Keratinocyte (primary cell): Measurements from ENCODE around the gene HSD17B14. TPM values are rescaled to one million over a fixed set of nuclear protein-coding genes. Genes with fewer than 3 reads are reported as not detected.

Source experiments
- DNase-seq: peaks from one replicate; pipeline ENCODE4 v3.0.0-alpha.2; 2011; ENCODE audit warnings: low read depth, missing footprints, low spot score
- FAIRE-seq: peaks from 2 replicates; lab custom pipeline; 2011; peaks lifted over from hg19 to GRCh38; lab: Jason Lieb, UNC
- H2AFZ ChIP-seq: 2 replicates; pipeline ENCODE4 v1.6.0; 2012; ENCODE audit warnings: low read length, control low read depth, inconsistent platforms; ENCODE audit not compliant: control insufficient read depth
- H3K27ac ChIP-seq: 2 replicates; pipeline ENCODE4 v1.5.1; 2011; ENCODE audit warnings: low read length; ENCODE audit not compliant: control insufficient read depth, insufficient read depth
- H3K27me3 ChIP-seq: 3 replicates; pipeline ENCODE4 v1.6.0; 2011; ENCODE audit warnings: low read length; ENCODE audit not compliant: control insufficient read depth, insufficient read depth; ENCODE audit errors: extremely low read depth
- H3K36me3 ChIP-seq, 2 experiments: 2 replicates in 1 of 2; 3 replicates in 1 of 2; pipeline ENCODE4 v1.5.1; 2011; ENCODE audit warnings: low read length in 2 of 2, mild to moderate bottlenecking in 1 of 2; ENCODE audit not compliant: control insufficient read depth in 2 of 2, insufficient read depth in 2 of 2; ENCODE audit errors: extremely low read depth in 1 of 2
- H3K4me1 ChIP-seq: 3 replicates; pipeline ENCODE4 v1.5.1; 2011; ENCODE audit warnings: low read length; ENCODE audit not compliant: control insufficient read depth, insufficient read depth; ENCODE audit errors: extremely low read depth
- H3K4me2 ChIP-seq: 3 replicates; pipeline ENCODE4 v1.6.0; 2011; ENCODE audit warnings: low read depth, low read length; ENCODE audit not compliant: control insufficient read depth, insufficient read depth; ENCODE audit errors: extremely low read depth
- H3K4me3 ChIP-seq, 3 experiments: fragments of 200-600 bp in 1 of 3; sonication (generic) in 1 of 3; 2 replicates in 2 of 3; 3 replicates in 1 of 3; pipeline ENCODE4 v1.5.1; 2011 to 2016; ENCODE audit warnings: low read length in 3 of 3, mild to moderate bottlenecking in 3 of 3, control low read depth in 2 of 3, inconsistent platforms in 1 of 3, low read depth in 1 of 3, mixed read lengths in 1 of 3, mixed run types in 1 of 3, moderate library complexity in 1 of 3; ENCODE audit not compliant: control insufficient read depth in 2 of 3, insufficient read depth in 2 of 3; ENCODE audit errors: extremely low read depth in 1 of 3
- H3K79me2 ChIP-seq: 2 replicates; pipeline ENCODE4 v1.6.0; 2012; ENCODE audit warnings: low read length; ENCODE audit not compliant: control insufficient read depth, insufficient read depth
- H3K9ac ChIP-seq: 3 replicates; pipeline ENCODE4 v1.6.0; 2011; ENCODE audit warnings: low read length; ENCODE audit not compliant: control insufficient read depth, insufficient read depth; ENCODE audit errors: extremely low read depth
- H3K9me1 ChIP-seq: 3 replicates; pipeline ENCODE4 v1.6.0; 2011; ENCODE audit warnings: low read length; ENCODE audit not compliant: control insufficient read depth, insufficient read depth; ENCODE audit errors: extremely low read depth
- H3K9me3 ChIP-seq: 2 replicates; pipeline ENCODE4 v1.5.1; 2012; ENCODE audit warnings: low read depth, low read length; ENCODE audit not compliant: control insufficient read depth
- H4K20me1 ChIP-seq: 3 replicates; pipeline ENCODE4 v1.6.0; 2011; ENCODE audit warnings: low read length; ENCODE audit not compliant: control insufficient read depth, insufficient read depth; ENCODE audit errors: extremely low read depth
- CTCF ChIP-seq, 3 experiments: IDR thresholded peaks in 1 of 3; conservative IDR thresholded peaks in 1 of 3; optimal IDR thresholded peaks in 1 of 3; 2 replicates in 2 of 3; 3 replicates in 1 of 3; pipeline versions ENCODE3 to v1.5.1; 2011; ENCODE audit warnings: low read length in 3 of 3, mild to moderate bottlenecking in 3 of 3, moderate library complexity in 2 of 3, control low read depth in 1 of 3, inconsistent platforms in 1 of 3; ENCODE audit not compliant: insufficient read depth in 2 of 3; ENCODE audit errors: extremely low read depth in 1 of 3
- EZH2 ChIP-seq: IDR thresholded peaks from one replicate; pipeline ENCODE4 v1.6.1; 2012; ENCODE audit warnings: inconsistent platforms, mild to moderate bottlenecking, low read length, moderate library complexity
- dilution Hi-C: fragments of 300-500 bp; cut with MboI; formaldehyde crosslinking; loops from one replicate; pipeline ENCODE4 v1.7.0; 2020; ENCODE audit warnings: low sequenced_read_pairs; ENCODE audit not compliant: extremely low pct_ligation_motif_present
- polyA minus RNA-seq, 3 experiments: library from RNA; depleted of rRNA, polyadenylated mRNA; stranded (reverse); fragments of >200 nt; gene quantifications; 1 replicate in 1 of 3; 2 replicates in 1 of 3; 3 replicates in 1 of 3; pipeline ENCODE4 v1.2.3, GENCODE V29; 2011
- polyA plus RNA-seq, 5 experiments: library from polyadenylated mRNA; depleted of rRNA in 3 of 5; stranded (reverse) in 3 of 5; stranded (forward) in 1 of 5; unstranded in 1 of 5; fragments of >200 nt; gene quantifications; 1 replicate in 1 of 5; 2 replicates in 3 of 5; 3 replicates in 1 of 5; pipeline versions ENCODE4 v1.2.1 to v1.2.3, GENCODE V29; 2011 to 2012; ENCODE audit warnings: missing spikeins in 2 of 5, low read depth in 1 of 5, low replicate concordance in 1 of 5

The HSD17B14 gene
- polyA plus RNA-seq, result 0.92 to 1.2 TPM (median 1.0 TPM) in 3 replicates
- 0.75 TPM for polyA plus RNA-seq (2011; ENCODE audit: low read depth)
- polyA plus RNA-seq (2011; cell fraction: cytosol; rRNA removed), result 0.52 and 1.5 TPM in 2 replicates
- polyA plus RNA-seq (2011; cell fraction: nucleus; rRNA removed), result 1.6 and 3.9 TPM in 2 replicates
- 1.7 TPM in 2 replicates for polyA plus RNA-seq (2012; ENCODE audit: low replicate concordance)
- 0.86 to 2.1 TPM in 2 of 3 replicates, not detected in the other for polyA minus RNA-seq
- not detected for polyA minus RNA-seq (2011; cell fraction: cytosol; rRNA and poly(A)+ RNA removed)
- 0.54 and 1.1 TPM in 2 replicates for polyA minus RNA-seq (2011; cell fraction: nucleus; rRNA and poly(A)+ RNA removed)

DNA sequence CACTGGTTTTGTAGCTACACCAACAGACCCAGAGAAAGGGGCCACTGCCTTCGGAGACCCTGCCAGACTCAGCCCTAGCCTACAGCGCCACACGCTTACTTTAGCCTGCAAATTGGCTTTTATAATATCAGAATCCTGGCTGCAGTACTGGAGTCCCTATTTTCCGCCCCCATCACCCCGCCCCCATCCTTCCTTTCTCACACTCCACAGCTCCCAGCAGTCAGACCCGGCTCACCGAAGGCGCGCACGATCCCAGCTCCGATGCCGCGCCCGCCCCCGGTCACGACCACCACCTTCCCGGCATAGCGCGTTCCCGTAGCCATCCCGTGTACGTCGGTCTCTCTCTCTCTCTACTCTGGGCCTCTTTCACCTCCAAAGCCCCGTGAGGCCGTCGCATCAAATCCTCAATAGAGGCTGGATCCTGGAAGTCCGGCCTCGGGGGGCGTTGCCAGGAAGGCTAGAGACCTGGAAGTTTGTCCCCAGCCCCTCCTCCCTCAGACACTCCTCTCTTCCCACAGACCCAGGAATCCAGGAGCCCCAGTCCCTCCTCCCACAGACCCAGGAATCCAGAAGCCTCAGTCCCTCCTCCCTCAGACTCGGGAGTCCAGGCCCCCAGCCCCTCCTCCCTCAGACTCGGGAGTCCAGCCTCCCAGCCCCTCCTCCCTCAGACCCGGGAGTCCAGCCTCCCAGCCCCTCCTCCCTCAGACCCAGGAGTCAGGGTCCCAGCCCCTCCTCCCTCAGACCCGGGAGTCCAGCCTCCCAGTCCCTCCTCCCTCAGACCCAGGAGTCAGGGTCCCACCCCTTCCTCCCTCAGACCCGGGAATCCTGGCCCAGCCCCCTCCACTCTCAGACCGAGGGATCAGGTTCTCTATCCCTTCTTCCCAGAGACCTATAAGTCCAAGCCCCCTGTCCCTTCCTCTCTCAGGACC, at the start of gene HSD17B14:
Gene HSD17B14, minus strand, starts transcription at position 403 of the 929 bp plus-strand sequence. Its CDS starts 80 bp downstream, at position 323.
- dilution Hi-C loops, result no loop called here
- Histone ChIP-seq H3K27ac (peak within 1 kb of the TSS; percentile 43), H3K36me3 (no peaks in the 10 kb centered on the region), H2AFZ (peak within 1 kb of the TSS; percentile 88), H3K9ac (peak within 1 kb of the TSS; percentile 71), H3K4me3 (peak within 1 kb of the TSS; percentile 30 to 64 (median 49)), H3K4me2 (peak within 1 kb of the TSS; percentile 89), H3K79me2 (no peaks in the 10 kb centered on the region), H3K4me1 (peaks cover 12% of the 10 kb centered on the region), H3K9me3 (no peaks in the 10 kb centered on the region), H4K20me1 (no peaks in the 10 kb centered on the region), H3K9me1 (no peaks in the 10 kb centered on the region), H3K27me3 (no peaks in the 10 kb centered on the region)
- no peak for DNase-seq
- TF ChIP-seq CTCF (optimal IDR thresholded peaks at IDR 0.05 in 1 of 3, IDR thresholded peaks at IDR 0.05 in 1 of 3, conservative IDR thresholded peaks at IDR 0.05 in 1 of 3; ENCODE audit: extremely low read depth in 1 of 3, insufficient read depth in 2 of 3, low read length in 3 of 3) (no peak), EZH2 (no peak)
- no peak for FAIRE-seq

DNA sequence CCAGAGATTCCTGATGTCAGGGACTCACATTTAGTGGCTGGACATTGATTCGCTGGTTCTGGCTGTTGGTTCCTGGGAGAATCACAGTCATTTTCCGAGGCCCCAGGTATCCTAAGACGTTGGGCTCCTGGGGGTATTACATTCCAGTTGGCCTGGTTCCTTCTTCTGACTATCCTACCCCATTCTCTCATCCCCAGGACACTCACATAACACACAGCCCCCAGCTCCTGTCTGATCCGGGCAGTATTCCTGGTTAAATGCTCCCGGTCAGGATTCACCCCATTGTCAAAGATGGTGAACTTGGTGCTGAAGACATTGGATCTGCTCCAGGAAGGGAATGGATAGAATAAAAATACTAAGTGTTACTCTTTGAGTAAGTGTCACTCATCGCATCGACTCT, 47.4 kb upstream of the HSD17B14 start:
- TF ChIP-seq CTCF (optimal IDR thresholded peaks at IDR 0.05 in 1 of 3, IDR thresholded peaks at IDR 0.05 in 1 of 3, conservative IDR thresholded peaks at IDR 0.05 in 1 of 3; ENCODE audit: extremely low read depth in 1 of 3, insufficient read depth in 2 of 3, low read length in 3 of 3), result no peak
- no peak for TF ChIP-seq EZH2
- dilution Hi-C loops, result no loop called here
- no peaks in the 10 kb centered on the region for H3K36me3 ChIP-seq
- H3K4me1 ChIP-seq, result no peaks in the 10 kb centered on the region
- no peaks in the 10 kb centered on the region for H4K20me1 ChIP-seq
- H3K9me1 ChIP-seq, result no peaks in the 10 kb centered on the region
- no peaks in the 10 kb centered on the region for H3K79me2 ChIP-seq
- H3K4me3 ChIP-seq, result no peak overlapping the region
- FAIRE-seq (no peak), DNase-seq (no peak)
- H3K9ac ChIP-seq, result no peak overlapping the region
- no peaks in the 10 kb centered on the region for H3K9me3 ChIP-seq
- no peak overlapping the region for H3K27ac ChIP-seq
- no peak overlapping the region for H2AFZ ChIP-seq
- H3K4me2 ChIP-seq, result no peak overlapping the region
- H3K27me3 ChIP-seq, result no peaks in the 10 kb centered on the region
